WERI-Rb-1 (cell line): ENCODE measurements around the gene ERVFRD-1.
"Not testable (repeated sequence)": the region's sequence is repeated elsewhere in the genome, so short reads cannot be mapped to it uniquely, and the experiment has no call there.

Experiments
- DNase-seq: peaks from one replicate; pipeline ENCODE4 v3.0.0-alpha.2; 2020
- H3K27ac ChIP-seq: fragments of 250-450 bp; sonication (Bioruptor Pico); 2 replicates; pipeline ENCODE4 v1.5.1; 2020; ENCODE audit warnings: mild to moderate bottlenecking, moderate library complexity
- H3K27me3 ChIP-seq: fragments of 250-450 bp; sonication (Bioruptor Pico); 2 replicates; pipeline ENCODE4 v1.5.1; 2021; ENCODE audit warnings: mild to moderate bottlenecking, low read depth, moderate library complexity; ENCODE audit not compliant: insufficient read depth, severe bottlenecking
- H3K36me3 ChIP-seq: fragments of 250-450 bp; sonication (Bioruptor Pico); 2 replicates; pipeline ENCODE4 v1.5.1; 2020; ENCODE audit warnings: mild to moderate bottlenecking, moderate library complexity
- H3K4me3 ChIP-seq: 2 replicates; pipeline ENCODE4 v1.5.1; 2011; ENCODE audit warnings: low read depth, mild to moderate bottlenecking, control low read depth, low read length
- H3K9me3 ChIP-seq: fragments of 250-450 bp; sonication (Bioruptor Pico); 2 replicates; pipeline ENCODE4 v1.5.1; 2021; ENCODE audit warnings: mild to moderate bottlenecking, moderate library complexity; ENCODE audit not compliant: severe bottlenecking
- CTCF ChIP-seq: IDR thresholded peaks from 2 replicates; pipeline ENCODE4 v1.5.1; 2011; ENCODE audit warnings: low read depth, mild to moderate bottlenecking, control low read depth, inconsistent platforms, low read length

Gene ERVFRD-1

GRCh38 chr6:11126876-11127275 is 15.4 kb upstream of the ERVFRD-1 start:
- TF ChIP-seq CTCF, result no peak
- no peak for DNase-seq
- Histone ChIP-seq H3K27ac (no peak overlapping the region), H3K27me3 (no peaks in the 10 kb centered on the region), H3K9me3 (no peaks in the 10 kb centered on the region), H3K4me3 (no peak overlapping the region), H3K36me3 (peaks cover 31% of the 10 kb centered on the region)

- TF ChIP-seq CTCF, result no peak
- no peak for DNase-seq
- no peak overlapping the region for H3K27ac ChIP-seq
- H3K4me3 ChIP-seq, result no peak overlapping the region
- peaks cover 52% of the 10 kb centered on the region for H3K36me3 ChIP-seq
- H3K9me3 ChIP-seq, result no peaks in the 10 kb centered on the region
- no peaks in the 10 kb centered on the region for H3K27me3 ChIP-seq
Observed at GRCh38 chr6:11123978-11124377, 12.5 kb upstream of the ERVFRD-1 start.

- H3K36me3 ChIP-seq, result peaks cover 58% of the 10 kb centered on the region
- no peak for TF ChIP-seq CTCF
- DNase-seq, result no peak
- no peak overlapping the region for H3K4me3 ChIP-seq
- H3K27me3 ChIP-seq, result no peaks in the 10 kb centered on the region
- H3K27ac ChIP-seq, result no peak overlapping the region
- H3K9me3 ChIP-seq, result no peaks in the 10 kb centered on the region
Observed at GRCh38 chr6:11122380-11122779, 10.9 kb upstream of the ERVFRD-1 start.

DNA sequence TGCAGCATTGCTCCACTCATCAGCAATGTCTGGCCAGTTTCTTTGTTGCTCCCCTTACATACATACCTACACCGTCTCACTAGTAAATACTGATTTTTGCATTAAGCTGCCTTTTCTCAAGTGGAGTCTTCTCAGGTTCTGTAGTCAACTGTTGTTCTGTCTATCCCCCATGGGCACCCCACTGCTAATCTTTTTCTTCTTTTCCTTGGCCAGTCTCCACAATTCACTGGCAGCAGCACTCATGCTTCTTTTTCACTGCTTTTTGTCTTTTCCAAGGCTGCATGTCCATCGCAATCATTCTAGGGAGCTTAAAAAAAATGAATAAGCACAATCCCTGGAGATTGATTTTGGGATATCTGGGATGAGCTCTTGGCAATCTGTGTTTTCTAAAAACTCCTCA is 10.3 kb upstream of the ERVFRD-1 start:
- no peak overlapping the region for H3K27ac ChIP-seq
- TF ChIP-seq CTCF, result no peak
- H3K36me3 ChIP-seq, result peaks cover 53% of the 10 kb centered on the region
- H3K9me3 ChIP-seq, result no peaks in the 10 kb centered on the region
- H3K4me3 ChIP-seq, result no peak overlapping the region
- DNase-seq, result no peak
- H3K27me3 ChIP-seq, result no peaks in the 10 kb centered on the region

DNA sequence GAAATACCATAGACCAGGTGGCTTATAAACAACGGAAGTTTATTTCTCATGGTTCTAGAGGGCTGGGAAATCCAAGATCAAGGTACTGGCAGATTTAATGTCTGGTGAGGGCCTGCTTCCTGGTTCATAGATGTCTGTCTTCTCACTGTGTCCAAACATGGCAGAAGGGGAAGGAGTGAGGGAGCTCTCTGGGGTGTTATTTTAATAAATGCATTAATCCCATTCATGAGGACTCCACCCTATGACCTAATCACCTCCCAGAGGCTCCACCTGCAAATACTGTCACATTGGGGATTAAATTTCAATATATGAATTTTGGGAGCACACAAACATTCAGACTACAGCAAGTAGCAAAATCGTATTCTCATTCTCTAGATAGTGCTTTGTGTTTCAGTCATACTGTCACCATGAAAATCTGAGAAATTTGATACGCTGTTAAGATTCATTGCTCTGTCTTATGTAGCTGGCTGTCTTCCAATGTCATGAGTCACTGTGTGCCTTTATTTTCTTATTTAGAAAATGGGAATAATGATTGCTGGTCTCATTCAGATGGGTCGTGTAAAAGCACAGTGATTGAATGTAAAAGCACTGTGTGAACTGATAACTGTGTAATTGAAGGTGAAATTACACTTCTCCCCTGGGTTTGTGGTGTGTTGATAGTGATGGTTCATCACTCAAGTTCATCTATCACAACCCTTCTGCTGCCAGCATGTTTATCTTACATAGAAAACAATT is 8.9 kb upstream of the ERVFRD-1 start:
- no peak for TF ChIP-seq CTCF
- no peak overlapping the region for H3K4me3 ChIP-seq
- H3K27ac ChIP-seq, result no peak overlapping the region
- H3K36me3 ChIP-seq, result peaks cover 40% of the 10 kb centered on the region
- H3K9me3 ChIP-seq, result no peaks in the 10 kb centered on the region
- no peak for DNase-seq
- no peaks in the 10 kb centered on the region for H3K27me3 ChIP-seq

DNA sequence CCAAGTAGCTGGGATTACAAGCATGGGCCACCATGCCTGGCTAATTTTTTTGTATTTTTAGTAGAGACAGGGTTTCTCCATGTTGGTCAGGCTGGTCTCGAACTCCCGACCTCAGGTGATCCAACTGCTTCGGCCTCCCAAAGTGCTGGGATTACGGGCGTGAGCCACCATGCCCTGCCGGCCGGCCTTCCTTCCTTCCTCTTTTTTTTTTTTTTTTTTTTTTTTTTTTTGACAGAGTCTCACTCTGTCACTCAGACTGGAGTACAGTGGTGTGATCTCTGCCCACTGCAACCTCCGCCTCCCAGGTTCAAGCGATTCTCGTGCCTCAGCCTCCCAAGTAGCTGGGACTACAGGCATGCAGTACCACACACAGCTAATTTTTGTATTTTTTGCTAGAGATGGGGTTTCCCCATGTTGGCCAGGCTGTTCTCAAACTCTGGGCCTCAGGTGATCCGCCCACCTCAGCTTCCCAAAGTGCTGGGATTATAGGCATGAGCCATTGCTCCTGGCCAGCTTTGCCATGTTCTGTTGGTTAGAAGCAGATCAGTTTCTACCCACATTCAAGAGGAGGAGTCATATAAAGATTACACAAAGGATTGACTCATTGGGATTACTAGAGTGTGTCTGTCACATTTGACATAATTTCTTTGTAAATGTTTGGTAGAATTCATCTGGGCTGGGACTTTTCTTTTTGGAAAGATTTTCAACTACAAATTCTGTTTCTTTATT is 4.4 kb upstream of the ERVFRD-1 start:
- H3K27ac ChIP-seq, H3K4me3 ChIP-seq, DNase-seq, H3K9me3 ChIP-seq, H3K27me3 ChIP-seq: not testable (repeated sequence)
- peaks cover 38% of the 10 kb centered on the region for H3K36me3 ChIP-seq
